C4-2B (cell line): ENCODE data around the gene POLR1H.
A peak's percentile ranks its signal among the peaks of the same experiment; 100 is the strongest.
"Not testable (repeated sequence)": the region's sequence is repeated elsewhere in the genome, so short reads cannot be mapped to it uniquely, and the experiment has no call there.

ENCODE experiments used
- H3K27ac ChIP-seq: fragments of 450-650 bp; 2 replicates; pipeline ENCODE4 v1.5.1; 2017
- ZFX ChIP-seq: fragments of 450-650 bp; IDR thresholded peaks from 2 replicates; pipeline ENCODE4 v1.6.1; 2017
- TF ChIP-seq, protein P1 (sequence below): fragments of 450-650 bp; conservative IDR thresholded peaks from 2 replicates; pipeline ENCODE4 v1.5.1; 2017; ENCODE audit warnings: mild to moderate bottlenecking

POLR1H gene, protein sequence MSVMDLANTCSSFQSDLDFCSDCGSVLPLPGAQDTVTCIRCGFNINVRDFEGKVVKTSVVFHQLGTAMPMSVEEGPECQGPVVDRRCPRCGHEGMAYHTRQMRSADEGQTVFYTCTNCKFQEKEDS

DNA sequence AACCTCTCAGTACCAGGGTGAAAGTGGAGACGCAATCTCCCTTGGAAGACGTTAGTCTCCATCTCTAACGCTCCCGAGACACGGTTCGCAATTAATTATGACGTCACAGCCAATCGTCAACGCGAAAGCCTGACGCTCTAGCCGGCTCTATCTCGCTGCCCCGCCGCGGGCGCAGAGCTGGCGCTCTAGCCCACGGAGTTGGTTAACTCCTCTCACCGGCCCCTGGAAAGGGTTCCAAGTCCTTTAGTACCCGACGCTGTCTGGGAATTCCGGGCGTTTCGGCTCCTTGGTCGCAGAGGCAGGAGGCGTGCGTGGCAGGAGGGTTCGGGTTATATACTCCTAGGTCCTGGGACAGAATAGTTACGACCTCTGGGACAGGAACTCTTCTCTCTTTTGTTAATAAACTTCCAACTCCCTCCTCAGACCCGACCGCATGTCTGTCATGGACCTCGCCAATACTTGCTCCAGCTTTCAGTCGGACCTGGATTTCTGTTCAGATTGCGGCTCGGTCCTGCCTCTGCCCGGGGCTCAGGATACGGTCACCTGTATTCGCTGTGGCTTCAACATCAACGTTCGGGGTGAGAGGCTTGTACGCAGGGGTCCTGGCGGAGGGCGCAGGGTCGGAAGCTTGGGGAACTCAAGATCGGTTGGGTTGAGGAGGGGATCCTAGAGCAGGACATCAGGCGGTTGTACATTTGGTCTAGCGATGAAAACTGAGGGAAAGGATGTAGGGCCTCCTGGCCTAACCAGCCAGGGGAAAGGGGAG, at the start of gene POLR1H:
TSS of gene POLR1H (plus strand) at position 174 of the 766 bp plus-strand sequence. CDS start at position 434, 260 bp downstream.
- TF ChIP-seq, protein P1, sequence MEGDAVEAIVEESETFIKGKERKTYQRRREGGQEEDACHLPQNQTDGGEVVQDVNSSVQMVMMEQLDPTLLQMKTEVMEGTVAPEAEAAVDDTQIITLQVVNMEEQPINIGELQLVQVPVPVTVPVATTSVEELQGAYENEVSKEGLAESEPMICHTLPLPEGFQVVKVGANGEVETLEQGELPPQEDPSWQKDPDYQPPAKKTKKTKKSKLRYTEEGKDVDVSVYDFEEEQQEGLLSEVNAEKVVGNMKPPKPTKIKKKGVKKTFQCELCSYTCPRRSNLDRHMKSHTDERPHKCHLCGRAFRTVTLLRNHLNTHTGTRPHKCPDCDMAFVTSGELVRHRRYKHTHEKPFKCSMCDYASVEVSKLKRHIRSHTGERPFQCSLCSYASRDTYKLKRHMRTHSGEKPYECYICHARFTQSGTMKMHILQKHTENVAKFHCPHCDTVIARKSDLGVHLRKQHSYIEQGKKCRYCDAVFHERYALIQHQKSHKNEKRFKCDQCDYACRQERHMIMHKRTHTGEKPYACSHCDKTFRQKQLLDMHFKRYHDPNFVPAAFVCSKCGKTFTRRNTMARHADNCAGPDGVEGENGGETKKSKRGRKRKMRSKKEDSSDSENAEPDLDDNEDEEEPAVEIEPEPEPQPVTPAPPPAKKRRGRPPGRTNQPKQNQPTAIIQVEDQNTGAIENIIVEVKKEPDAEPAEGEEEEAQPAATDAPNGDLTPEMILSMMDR = no peak
- TF ChIP-seq ZFX = peak; percentile 44; the same call in 1 of the 2 replicates
- H3K27ac ChIP-seq = peak within 1 kb of the TSS; percentile 87

DNA sequence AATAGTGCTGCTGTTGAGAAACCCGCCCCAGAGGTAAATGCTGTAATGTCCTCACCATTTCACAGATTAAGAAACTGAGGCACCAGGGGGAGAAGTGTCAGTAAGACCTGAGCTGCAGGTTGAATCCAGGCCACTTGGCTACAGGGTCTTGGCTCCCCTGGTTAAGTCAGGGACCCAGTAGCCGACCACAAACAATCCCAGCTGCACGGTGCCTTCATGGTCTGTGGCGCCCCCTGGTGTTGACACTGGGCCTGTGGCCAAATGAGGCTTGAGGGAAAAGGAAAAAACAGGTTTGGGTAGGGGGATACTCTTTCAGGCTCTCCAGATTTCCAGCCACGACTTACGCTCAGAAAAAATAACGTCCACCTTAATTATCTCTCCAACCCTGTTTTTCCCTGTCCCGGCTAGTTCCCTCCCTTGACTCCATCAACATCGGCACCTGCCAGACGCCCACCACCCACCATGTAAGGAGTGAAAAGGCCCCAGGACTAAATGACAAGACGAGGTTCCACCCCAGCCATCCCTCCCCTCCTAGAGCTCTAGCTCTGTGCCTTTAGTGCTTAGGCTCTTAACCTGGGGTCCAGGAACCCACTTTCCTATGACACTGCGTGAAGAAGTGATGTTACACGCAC, 47.7 kb upstream of the POLR1H start:
- TF ChIP-seq ZFX = no peak
- TF ChIP-seq, protein P1 = peak; percentile 76
- H3K27ac ChIP-seq = no peak overlapping the region

- TF ChIP-seq, protein P1 = no peak
- TF ChIP-seq ZFX = no peak
- H3K27ac ChIP-seq = no peak overlapping the region
Observed at GRCh38 chr6:30019819-30020218, 41.2 kb upstream of the POLR1H start.

GRCh38 chr6:30020626-30021025, 40.4 kb upstream of the POLR1H start:
- H3K27ac ChIP-seq = no peak overlapping the region
- no peak for TF ChIP-seq ZFX
- TF ChIP-seq, protein P1 = no peak

- no peak overlapping the region for H3K27ac ChIP-seq
- TF ChIP-seq ZFX = no peak
Observed at GRCh38 chr6:30022189-30022588, 38.9 kb upstream of the POLR1H start.

- not testable (repeated sequence) for H3K27ac ChIP-seq
Observed at GRCh38 chr6:30022712-30023111, 38.4 kb upstream of the POLR1H start.

GRCh38 chr6:30025186-30025585, 35.9 kb upstream of the POLR1H start:
- no peak for TF ChIP-seq ZFX
- TF ChIP-seq, protein P1 = no peak
- H3K27ac ChIP-seq = no peak overlapping the region

DNA sequence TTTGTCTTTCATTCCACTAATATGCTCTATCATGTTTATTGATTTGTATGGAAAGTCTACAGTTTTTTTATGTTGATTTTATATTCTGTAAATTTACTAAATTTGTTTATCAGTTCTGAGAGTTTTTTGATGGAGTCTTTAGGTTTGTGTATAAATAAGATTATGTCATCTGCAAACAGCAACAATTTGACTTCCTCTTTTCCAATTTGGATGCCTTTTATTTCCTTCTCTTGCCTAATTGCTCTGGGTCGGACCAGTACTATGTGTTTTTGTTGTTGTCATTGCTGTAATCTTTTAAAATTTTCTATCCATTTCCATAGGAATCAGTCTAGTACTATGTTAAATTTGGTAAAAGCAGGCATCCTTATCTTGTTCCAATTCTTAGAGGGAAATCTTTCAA, 31.5 kb upstream of the POLR1H start:
- TF ChIP-seq ZFX = no peak
- TF ChIP-seq, protein P1 = no peak

More for the DNA sequence above, 31.5 kb upstream of the POLR1H start:
- no peak overlapping the region for H3K27ac ChIP-seq
